HCT116 (cell line): ENCODE measurements around the gene MINK1. TPM values are rescaled to one million over a fixed set of nuclear protein-coding genes. Genes with fewer than 3 reads are reported as not detected.

Experiments used
- ATAC-seq: fragments of 200-7000 bp; cut with Tn5 transposase; 2 replicates; pipeline ENCODE4 v1.9.1; 2020; ENCODE audit warnings: mild to moderate bottlenecking, moderate library complexity
- BruUV-seq: library from RNA; stranded (reverse); fragments of 400-500 nt; replicated peaks from 2 replicates; lab custom pipeline; 2021; lab: Mats Ljungman, UMichigan
- CTCF ChIA-PET: fragments of 300-600 bp; sonication (Branson Sonifier 250); formaldehyde crosslinking; loops from one replicate; lab custom pipeline; 2021; ENCODE audit warnings: antibody characterized with exemption; lab: Charles Lee
- POLR2A ChIA-PET: fragments of 300-600, 350-600 bp; sonication (Branson Sonifier 250); formaldehyde crosslinking; loops from one replicate; lab custom pipeline; 2021; ENCODE audit warnings: antibody characterized with exemption; lab: Charles Lee
- RAD21 ChIA-PET, 2 experiments: fragments of 300-600 bp; sonication (Branson Sonifier 250); formaldehyde crosslinking; loops; one replicate each; lab custom pipeline; 2023; ENCODE audit warnings: low total read pairs in 2 of 2; ENCODE audit not compliant: uncharacterized antibody in 2 of 2, unreplicated experiment in 2 of 2, low non-redundant PET in 1 of 2; lab: Charles Lee
- DNase-seq: peaks from one replicate; pipeline ENCODE4 v3.0.0-alpha.2; 2010; ENCODE audit warnings: low read depth, low spot score
- H2AFZ ChIP-seq: fragments of 200-600 bp; shearing (Covaris generic), sonication (generic); 2 replicates; pipeline ENCODE4 v1.6.1; 2017; ENCODE audit warnings: low read depth, mixed run types, mixed read lengths, antibody characterized with exemption, low read length; ENCODE audit not compliant: poor library complexity, severe bottlenecking
- H3K27ac ChIP-seq: 2 replicates; pipeline ENCODE4 v1.5.1; 2012; ENCODE audit warnings: low read depth, low read length
- H3K27me3 ChIP-seq: fragments of 200-600 bp; sonication (generic); 2 replicates; pipeline ENCODE4 v1.6.1; 2016; ENCODE audit warnings: mixed run types, low read length, mixed read lengths; ENCODE audit not compliant: insufficient read depth
- H3K36me3 ChIP-seq, 2 experiments: fragments of 200-500 bp in 1 of 2; fragments of 200-600 bp in 1 of 2; sonication (Bioruptor generic) in 1 of 2; sonication (generic) in 1 of 2; 2 replicates each; pipeline versions ENCODE4 v1.5.1 to v1.6.1; 2014 to 2016; ENCODE audit warnings: low read length in 2 of 2, inconsistent platforms in 1 of 2, mixed read lengths in 1 of 2, mixed run types in 1 of 2; ENCODE audit not compliant: insufficient read depth in 2 of 2, control insufficient read depth in 1 of 2
- H3K4me1 ChIP-seq, 2 experiments: fragments of 200-600 bp in 1 of 2; sonication (generic) in 1 of 2; 2 replicates each; pipeline versions ENCODE4 v1.5.1 to v1.6.1; 2012 to 2017; ENCODE audit warnings: low read length in 2 of 2, inconsistent platforms in 1 of 2, mild to moderate bottlenecking in 1 of 2, mixed read lengths in 1 of 2, mixed run types in 1 of 2, moderate library complexity in 1 of 2; ENCODE audit not compliant: insufficient read depth in 2 of 2, control insufficient read depth in 1 of 2
- H3K4me2 ChIP-seq: fragments of 200-600 bp; sonication (generic); 2 replicates; pipeline ENCODE4 v1.6.1; 2017; ENCODE audit warnings: mixed run types, low read length, mixed read lengths
- H3K4me3 ChIP-seq, 2 experiments: fragments of 200-600 bp in 1 of 2; sonication (generic) in 1 of 2; replicated peaks in 1 of 2; 2 replicates each; pipeline ENCODE4 v1.5.1; 2011 to 2016; ENCODE audit warnings: low read length in 2 of 2, control low read depth in 1 of 2, low read depth in 1 of 2, mild to moderate bottlenecking in 1 of 2, mixed read lengths in 1 of 2, mixed run types in 1 of 2
- H3K79me2 ChIP-seq: fragments of 200-600 bp; sonication (generic); 2 replicates; pipeline ENCODE4 v1.6.1; 2017; ENCODE audit warnings: mild to moderate bottlenecking, mixed run types, low read length, moderate library complexity, mixed read lengths; ENCODE audit not compliant: insufficient read depth
- H3K9ac ChIP-seq: fragments of 200-600 bp; sonication (generic); 2 replicates; pipeline ENCODE4 v1.6.1; 2016; ENCODE audit warnings: low read length, mixed read lengths
- H3K9me2 ChIP-seq: fragments of 200-600 bp; sonication (generic), shearing (Covaris generic); 2 replicates; pipeline ENCODE4 v1.6.1; 2017; ENCODE audit warnings: mixed run types, mild to moderate bottlenecking, moderate library complexity; ENCODE audit not compliant: insufficient read depth
- H3K9me3 ChIP-seq, 2 experiments: fragments of 200-500 bp in 1 of 2; fragments of 200-600 bp in 1 of 2; sonication (Bioruptor generic) in 1 of 2; sonication (generic) in 1 of 2; 2 replicates each; pipeline ENCODE4 v1.6.1; 2014 to 2017; ENCODE audit warnings: low read length in 2 of 2, mixed read lengths in 2 of 2, inconsistent platforms in 1 of 2, low read depth in 1 of 2, mild to moderate bottlenecking in 1 of 2, mixed run types in 1 of 2, moderate library complexity in 1 of 2; ENCODE audit not compliant: control insufficient read depth in 1 of 2, insufficient read depth in 1 of 2
- H4K20me1 ChIP-seq: fragments of 200-600 bp; sonication (generic), shearing (Covaris generic); 2 replicates; pipeline ENCODE4 v1.6.1; 2017; ENCODE audit warnings: mixed run types, mild to moderate bottlenecking, moderate library complexity; ENCODE audit not compliant: insufficient read depth
- CBX3 ChIP-seq: IDR thresholded peaks from 2 replicates; pipeline ENCODE4 v1.6.1; 2012; ENCODE audit warnings: low read depth
- CEBPB ChIP-seq: IDR thresholded peaks from 2 replicates; pipeline ENCODE4 v1.6.1; 2012; ENCODE audit warnings: low read depth
- CTCF ChIP-seq, 3 experiments: fragments of 200-600 bp in 1 of 3; sonication (generic) in 1 of 3; IDR thresholded peaks in 2 of 3; conservative IDR thresholded peaks in 1 of 3; 2 replicates each; pipeline ENCODE4 v1.5.1; 2012 to 2017; ENCODE audit warnings: low read depth in 2 of 3, low read length in 2 of 3, antibody characterized with exemption in 1 of 3, borderline replicate concordance in 1 of 3, control low read depth in 1 of 3, mild to moderate bottlenecking in 1 of 3, mixed read lengths in 1 of 3, mixed run types in 1 of 3, moderate library complexity in 1 of 3; ENCODE audit not compliant: insufficient read depth in 1 of 3
- EGR1 ChIP-seq: IDR thresholded peaks from 2 replicates; pipeline ENCODE4 v1.6.1; 2012; ENCODE audit warnings: low read depth
- EZH2 ChIP-seq: fragments of 200-600 bp; sonication (generic); IDR thresholded peaks from 2 replicates; pipeline ENCODE4 v1.6.1; 2017; ENCODE audit warnings: antibody characterized with exemption, mixed run types
- EZH2phosphoT487 ChIP-seq: fragments of 200-600 bp; IDR thresholded peaks from 2 replicates; pipeline ENCODE4 v1.6.1; 2018; ENCODE audit warnings: antibody characterized with exemption, borderline replicate concordance
- FOSL1 ChIP-seq: IDR thresholded peaks from 2 replicates; pipeline ENCODE4 v1.6.1; 2012; ENCODE audit warnings: low read depth
- JUND ChIP-seq: IDR thresholded peaks from 2 replicates; pipeline ENCODE4 v1.6.1; 2012
- MAX ChIP-seq: IDR thresholded peaks from 2 replicates; pipeline ENCODE4 v1.6.1; 2012
- POLR2A ChIP-seq: IDR thresholded peaks from 2 replicates; pipeline ENCODE4 v1.7.0; 2011; ENCODE audit warnings: borderline replicate concordance; ENCODE audit not compliant: insufficient read depth, insufficient read length; ENCODE audit errors: extremely low read depth
- POLR2AphosphoS5 ChIP-seq: IDR thresholded peaks from 2 replicates; pipeline ENCODE4 v1.6.1; 2011; ENCODE audit warnings: mild to moderate bottlenecking, low read depth, low read length, moderate library complexity
- RAD21 ChIP-seq: IDR thresholded peaks from 2 replicates; pipeline ENCODE4 v1.6.1; 2012; ENCODE audit warnings: low read depth, mild to moderate bottlenecking
- SIN3A ChIP-seq: IDR thresholded peaks from 2 replicates; pipeline ENCODE4 v1.6.1; 2012; ENCODE audit warnings: low read depth
- SRF ChIP-seq: IDR thresholded peaks from 2 replicates; pipeline ENCODE4 v1.6.1; 2012; ENCODE audit warnings: low read depth
- TCF7L2 ChIP-seq: IDR thresholded peaks from 2 replicates; pipeline ENCODE4 v1.7.0; 2011; ENCODE audit warnings: borderline replicate concordance, inconsistent platforms; ENCODE audit not compliant: insufficient read depth, insufficient read length; ENCODE audit errors: extremely low read depth
- YY1 ChIP-seq: IDR thresholded peaks from 2 replicates; pipeline ENCODE4 v1.6.1; 2011; ENCODE audit warnings: low read length, low read depth, moderate library complexity, mild to moderate bottlenecking; ENCODE audit not compliant: insufficient replicate concordance; ENCODE audit errors: extremely low read depth
- ZFX ChIP-seq: fragments of 450-650 bp; IDR thresholded peaks from 2 replicates; pipeline ENCODE4 v1.6.1; 2017
- intact Hi-C: fragments of 100-400 bp; cut with micrococcal nuclease; formaldehyde crosslinking; loops from 2 replicates; pipeline ENCODE4 v1.10.0; 2022
- total RNA-seq: library from RNA; stranded (reverse); gene quantifications from one replicate; pipeline ENCODE4 v1.2.1, GENCODE V29; 2021; ENCODE audit not compliant: unreplicated experiment
- TF ChIP-seq, protein P1 (sequence below): IDR thresholded peaks from 2 replicates; pipeline ENCODE4 v1.6.1; 2012; ENCODE audit warnings: low read depth
- TF ChIP-seq, protein P2 (sequence below): IDR thresholded peaks from 2 replicates; pipeline ENCODE4 v1.6.1; 2011; ENCODE audit warnings: mild to moderate bottlenecking, low read length, moderate library complexity; ENCODE audit not compliant: insufficient replicate concordance; ENCODE audit errors: extremely low read depth

Gene MINK1
- total RNA-seq, 1 experiment from 2014 or later: 85.2 TPM

DNA sequence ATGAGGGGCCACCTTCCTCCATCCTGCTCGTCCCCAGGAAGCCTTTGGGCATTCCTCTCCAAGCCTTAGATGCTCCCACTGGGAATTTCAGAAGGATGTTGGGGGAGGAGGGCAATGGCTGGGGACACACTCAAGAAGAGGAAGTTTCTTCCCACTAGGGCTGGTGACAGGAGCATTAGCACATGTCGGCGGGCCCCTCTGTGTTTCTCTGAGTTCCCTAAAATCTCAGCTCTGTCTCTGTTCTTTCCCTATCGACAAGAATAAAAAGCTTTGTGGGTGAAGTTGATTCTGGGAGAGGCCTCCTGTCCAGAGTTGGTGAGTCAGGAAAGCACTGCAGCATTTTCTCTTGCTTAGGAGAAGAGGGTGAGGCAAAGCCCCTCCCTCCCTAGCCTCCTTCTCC, 46.5 kb downstream of the MINK1 start (continued):
- TF ChIP-seq, protein P1, sequence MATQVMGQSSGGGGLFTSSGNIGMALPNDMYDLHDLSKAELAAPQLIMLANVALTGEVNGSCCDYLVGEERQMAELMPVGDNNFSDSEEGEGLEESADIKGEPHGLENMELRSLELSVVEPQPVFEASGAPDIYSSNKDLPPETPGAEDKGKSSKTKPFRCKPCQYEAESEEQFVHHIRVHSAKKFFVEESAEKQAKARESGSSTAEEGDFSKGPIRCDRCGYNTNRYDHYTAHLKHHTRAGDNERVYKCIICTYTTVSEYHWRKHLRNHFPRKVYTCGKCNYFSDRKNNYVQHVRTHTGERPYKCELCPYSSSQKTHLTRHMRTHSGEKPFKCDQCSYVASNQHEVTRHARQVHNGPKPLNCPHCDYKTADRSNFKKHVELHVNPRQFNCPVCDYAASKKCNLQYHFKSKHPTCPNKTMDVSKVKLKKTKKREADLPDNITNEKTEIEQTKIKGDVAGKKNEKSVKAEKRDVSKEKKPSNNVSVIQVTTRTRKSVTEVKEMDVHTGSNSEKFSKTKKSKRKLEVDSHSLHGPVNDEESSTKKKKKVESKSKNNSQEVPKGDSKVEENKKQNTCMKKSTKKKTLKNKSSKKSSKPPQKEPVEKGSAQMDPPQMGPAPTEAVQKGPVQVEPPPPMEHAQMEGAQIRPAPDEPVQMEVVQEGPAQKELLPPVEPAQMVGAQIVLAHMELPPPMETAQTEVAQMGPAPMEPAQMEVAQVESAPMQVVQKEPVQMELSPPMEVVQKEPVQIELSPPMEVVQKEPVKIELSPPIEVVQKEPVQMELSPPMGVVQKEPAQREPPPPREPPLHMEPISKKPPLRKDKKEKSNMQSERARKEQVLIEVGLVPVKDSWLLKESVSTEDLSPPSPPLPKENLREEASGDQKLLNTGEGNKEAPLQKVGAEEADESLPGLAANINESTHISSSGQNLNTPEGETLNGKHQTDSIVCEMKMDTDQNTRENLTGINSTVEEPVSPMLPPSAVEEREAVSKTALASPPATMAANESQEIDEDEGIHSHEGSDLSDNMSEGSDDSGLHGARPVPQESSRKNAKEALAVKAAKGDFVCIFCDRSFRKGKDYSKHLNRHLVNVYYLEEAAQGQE: no peak
- no peak for TF ChIP-seq EGR1
- TF ChIP-seq POLR2AphosphoS5: no peak
- TF ChIP-seq SRF: no peak
- no peak for TF ChIP-seq ZFX
- no peak for TF ChIP-seq SIN3A
- TF ChIP-seq RAD21: no peak
- TF ChIP-seq POLR2A: no peak
- TF ChIP-seq, all 23 proteins: peak for 0

- Histone ChIP-seq H3K27me3 (no peaks in the 10 kb centered on the region), H3K4me3 (no peak overlapping the region), H3K9ac (no peak overlapping the region), H3K4me2 (no peak overlapping the region), H3K36me3 (peaks cover 10 to 11% of the 10 kb centered on the region in 2 experiments; a peak in 3 of 4 replicates), H3K79me2 (0 out of 2 replicates have a peak, but pooled peaks cover 3% of the 10 kb centered on the region), H2AFZ (no peak overlapping the region), H3K9me3 (no peaks in the 10 kb centered on the region), H4K20me1 (no peaks in the 10 kb centered on the region), H3K4me1 (no peaks in the 10 kb centered on the region), H3K9me2 (no peaks in the 10 kb centered on the region), H3K27ac (no peak overlapping the region)
- intact Hi-C loops: loop anchor here (10.0 kb wide), 1 partner anchor 46 kb away; the partner anchor contains the start of gene MINK1
- ChIA-PET RAD21 (no interaction called here), POLR2A (no interaction called here), CTCF (interaction anchor here (0.9 to 1.5 kb wide), 2 partner anchors 93 to 171 kb away, joined by 3 to 4 read pairs; partner anchors contain the start of gene ARRB2)
- BruUV-seq: no TSS peak
- no peak for DNase-seq
- no peak for ATAC-seq
- TF ChIP-seq EGR1: no peak
- no peak for TF ChIP-seq EZH2phosphoT487
- TF ChIP-seq JUND: no peak
- no peak for TF ChIP-seq MAX
- TF ChIP-seq CBX3: no peak
- TF ChIP-seq CTCF (IDR thresholded peaks at IDR 0.05 in 2 of 3, conservative IDR thresholded peaks at IDR 0.05 in 1 of 3; ENCODE audit: borderline replicate concordance in 1 of 3, insufficient read depth in 1 of 3, low read depth in 2 of 3, low read length in 2 of 3): no peak
- TF ChIP-seq SRF: no peak
- TF ChIP-seq TCF7L2: no peak
- TF ChIP-seq YY1: no peak
- no peak for TF ChIP-seq SIN3A
- no peak for TF ChIP-seq EZH2
- no peak for TF ChIP-seq FOSL1
- no peak for TF ChIP-seq CEBPB
- TF ChIP-seq RAD21: no peak
- TF ChIP-seq, protein P2, sequence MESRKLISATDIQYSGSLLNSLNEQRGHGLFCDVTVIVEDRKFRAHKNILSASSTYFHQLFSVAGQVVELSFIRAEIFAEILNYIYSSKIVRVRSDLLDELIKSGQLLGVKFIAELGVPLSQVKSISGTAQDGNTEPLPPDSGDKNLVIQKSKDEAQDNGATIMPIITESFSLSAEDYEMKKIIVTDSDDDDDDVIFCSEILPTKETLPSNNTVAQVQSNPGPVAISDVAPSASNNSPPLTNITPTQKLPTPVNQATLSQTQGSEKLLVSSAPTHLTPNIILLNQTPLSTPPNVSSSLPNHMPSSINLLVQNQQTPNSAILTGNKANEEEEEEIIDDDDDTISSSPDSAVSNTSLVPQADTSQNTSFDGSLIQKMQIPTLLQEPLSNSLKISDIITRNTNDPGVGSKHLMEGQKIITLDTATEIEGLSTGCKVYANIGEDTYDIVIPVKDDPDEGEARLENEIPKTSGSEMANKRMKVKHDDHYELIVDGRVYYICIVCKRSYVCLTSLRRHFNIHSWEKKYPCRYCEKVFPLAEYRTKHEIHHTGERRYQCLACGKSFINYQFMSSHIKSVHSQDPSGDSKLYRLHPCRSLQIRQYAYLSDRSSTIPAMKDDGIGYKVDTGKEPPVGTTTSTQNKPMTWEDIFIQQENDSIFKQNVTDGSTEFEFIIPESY: no peak
These were observed 47.7 kb downstream of the MINK1 start for GRCh38 chr17:4880857-4881256.
